Hepatocyte (in vitro differentiated cells): ENCODE results near the gene TCEANC2.

Experiments
- CTCF ChIP-seq: fragments of 200-600 bp; sonication (generic); IDR thresholded peaks from 2 replicates; pipeline ENCODE4 v1.5.1; 2016; ENCODE audit warnings: antibody characterized with exemption, mild to moderate bottlenecking; ENCODE audit not compliant: poor library complexity
- EZH2 ChIP-seq: fragments of 200-600 bp; sonication (generic); IDR thresholded peaks from 2 replicates; pipeline ENCODE4 v1.6.1; 2016; ENCODE audit warnings: antibody characterized with exemption, mild to moderate bottlenecking, borderline replicate concordance
- EZH2phosphoT487 ChIP-seq: fragments of 200-600 bp; sonication (generic); IDR thresholded peaks from one replicate; pipeline ENCODE4 v1.6.1; 2018; ENCODE audit warnings: antibody characterized with exemption, mild to moderate bottlenecking, low read depth, moderate library complexity; ENCODE audit not compliant: unreplicated experiment, severe bottlenecking

- TF ChIP-seq CTCF = no peak
- no peak for TF ChIP-seq EZH2phosphoT487
- TF ChIP-seq EZH2 = no peak
Measured at GRCh38 chr1:54047384-54048305, 5.8 kb upstream of the TCEANC2 start.
